Kidney (tissue), 14 donors: ENCODE data around the gene JMJD7. TPM values are rescaled to one million over a fixed set of nuclear protein-coding genes. Genes with fewer than 3 reads are reported as not detected.

Experiments
- DNase-seq, 5 donors: peaks; one replicate each; pipeline ENCODE4 v3.0.0-alpha.2; 2013 to 2020
- FAIRE-seq: peaks from 2 replicates; lab custom pipeline; 2012; peaks lifted over from hg19 to GRCh38; lab: Jason Lieb, UNC
- H3K27ac ChIP-seq, 2 donors: one replicate each; pipeline ENCODE4 v1.7.0; 2013; ENCODE audit warnings: low read depth in 2 of 2, low read length in 2 of 2, inconsistent platforms in 1 of 2
- H3K27me3 ChIP-seq: one replicate; pipeline ENCODE4 v1.7.1; 2013; ENCODE audit warnings: low read length, inconsistent platforms; ENCODE audit not compliant: control insufficient read depth, insufficient read depth
- H3K36me3 ChIP-seq, 3 donors: one replicate each; pipeline versions ENCODE4 v1.7.0 to v1.7.1; 2013; ENCODE audit warnings: low read length in 3 of 3, control low read depth in 1 of 3, inconsistent platforms in 1 of 3; ENCODE audit not compliant: insufficient read depth in 3 of 3, control insufficient read depth in 2 of 3
- H3K4me1 ChIP-seq, 3 donors: one replicate each; pipeline versions ENCODE4 v1.7.0 to v1.7.1; 2013; ENCODE audit warnings: low read length in 3 of 3, inconsistent platforms in 1 of 3, low read depth in 1 of 3; ENCODE audit not compliant: control insufficient read depth in 2 of 3, insufficient read depth in 2 of 3
- H3K4me3 ChIP-seq, 3 donors: one replicate each; pipeline versions ENCODE4 v1.7.0 to v1.8.1; 2013; ENCODE audit warnings: low read length in 3 of 3, control low read depth in 1 of 3, inconsistent platforms in 1 of 3
- H3K9ac ChIP-seq, 3 donors: one replicate each; pipeline versions ENCODE4 v1.7.0 to v1.7.1; 2013; ENCODE audit warnings: low read length in 3 of 3, control low read depth in 1 of 3, inconsistent platforms in 1 of 3
- H3K9me3 ChIP-seq, 3 donors: one replicate each; pipeline versions ENCODE4 v1.7.0 to v1.7.1; 2013; ENCODE audit warnings: low read length in 3 of 3, control low read depth in 1 of 3, inconsistent platforms in 1 of 3; ENCODE audit not compliant: control insufficient read depth in 2 of 3, insufficient read depth in 1 of 3
- CTCF ChIP-seq: IDR thresholded peaks from 3 replicates; pipeline ENCODE4 v1.5.1; 2012; ENCODE audit warnings: mild to moderate bottlenecking, moderate library complexity, borderline replicate concordance; ENCODE audit not compliant: insufficient read depth; ENCODE audit errors: extremely low read depth
- intact Hi-C: fragments of 100-400 bp; cut with DNase I; formaldehyde crosslinking; loops from one replicate; pipeline ENCODE4 v1.11.1; 2022
- polyA plus RNA-seq: library from polyadenylated mRNA; stranded (reverse); fragments of 350-450 nt; fragmentation: Illumina TruSeq; extraction: RNeasy Lipid Tissue Mini Kit (QIAGEN cat#74804); gene quantifications from one replicate; pipeline ENCODE4 v1.2.3, GENCODE V29; 2014; ENCODE audit warnings: low read depth, low replicate concordance; ENCODE audit not compliant: insufficient read depth
- total RNA-seq: library from RNA; stranded (reverse); fragmentation: NEBNext Ultra II Directional; extraction: Animal tissue kit (Norgen Biotek cat#: 25700); gene quantifications from one replicate; pipeline ENCODE4 v1.2.1, GENCODE V29; 2021
- donor health status: control.
- donor health status: control.
- donor health status: control.
- donor health status: control.
- donor health status: control.
- donor health status: DM: yes; HTN: yes; CAD: no.
- donor health status: Normal renal cell carcinoma (clear cell type).

Gene JMJD7
- total and polyA plus RNA-seq, 2 donors from 2014 or later, result 16.2 to 17.6 TPM

- FAIRE-seq (no peak), DNase-seq (peak in 1 of 5 donors; percentile 39)
- H3K36me3 ChIP-seq, result peaks cover 2 to 38% (median 28%) of the 10 kb centered on the region in 3 donors
- no peak for TF ChIP-seq CTCF
- no peaks in the 10 kb centered on the region for H3K27me3 ChIP-seq
- H3K27ac ChIP-seq, result no peak overlapping the region
- H3K9me3 ChIP-seq, result no peaks in the 10 kb centered on the region
- H3K4me3 ChIP-seq, result no peak overlapping the region
- H3K9ac ChIP-seq, result no peak overlapping the region
- intact Hi-C loops, result no loop called here
- H3K4me1 ChIP-seq, result peaks cover 0 to 4% (median 0%) of the 10 kb centered on the region in 3 donors
Observed at GRCh38 chr15:41819455-41820050, 8.3 kb upstream of the JMJD7 start.

GRCh38 chr15:41820791-41821423, 7.0 kb upstream of the JMJD7 start:
- H3K4me1 ChIP-seq, result peaks cover 0 to 4% (median 0%) of the 10 kb centered on the region in 3 donors
- no peaks in the 10 kb centered on the region for H3K9me3 ChIP-seq
- TF ChIP-seq CTCF, result no peak
- no peak for FAIRE-seq
- no peak overlapping the region for H3K9ac ChIP-seq
- intact Hi-C loops, result no loop called here
- H3K27ac ChIP-seq, result no peak overlapping the region
- peak in 1 of 5 donors; percentile 48 for DNase-seq
- H3K27me3 ChIP-seq, result no peaks in the 10 kb centered on the region
- no peak overlapping the region for H3K4me3 ChIP-seq
- H3K36me3 ChIP-seq, result peaks cover 2 to 31% (median 26%) of the 10 kb centered on the region in 3 donors

GRCh38 chr15:41821831-41822230, 6.1 kb upstream of the JMJD7 start:
- intact Hi-C loops, result no loop called here
- Histone ChIP-seq H3K27ac (no peak overlapping the region), H3K36me3 (peaks cover 2 to 29% (median 26%) of the 10 kb centered on the region in 3 donors), H3K4me3 (no peak overlapping the region), H3K27me3 (no peaks in the 10 kb centered on the region), H3K9me3 (no peaks in the 10 kb centered on the region), H3K9ac (no peak overlapping the region), H3K4me1 (peaks cover 0 to 4% (median 0%) of the 10 kb centered on the region in 3 donors)
- FAIRE-seq, result no peak
- no peak for TF ChIP-seq CTCF
- peak in 1 of 5 donors; percentile 56 for DNase-seq
